ENCODE results near the gene CCDC116. TPM values are rescaled to one million over a fixed set of nuclear protein-coding genes. Genes with fewer than 3 reads are reported as not detected.
"Not testable (repeated sequence)": the region's sequence is repeated elsewhere in the genome, so short reads cannot be mapped to it uniquely, and the experiment has no call there.

CCDC116 gene
- total RNA-seq, 1 donor from 2014 or later: 1.3 TPM

GRCh38 chr22:21677606-21678443, 45.3 kb downstream of the CCDC116 start:
- no peaks in the 10 kb centered on the region for H3K27me3 Mint-ChIP-seq (ENCODE audit: low read depth)
- DNase-seq (ENCODE audit: low spot score in 2 of 2, unreplicated experiment in 2 of 2): no peak
- peaks cover 42% of the 10 kb centered on the region for H3K36me3 Mint-ChIP-seq
- no peak for TF ChIP-seq CTCF (IDR thresholded peaks at IDR 0.05; ENCODE audit: unreplicated experiment)
- H3K27ac Mint-ChIP-seq: no peak overlapping the region
- H3K9me3 Mint-ChIP-seq: no peaks in the 10 kb centered on the region
- H3K4me3 Mint-ChIP-seq: no peak overlapping the region
- H3K4me1 Mint-ChIP-seq: no peaks in the 10 kb centered on the region

- peaks cover 39% of the 10 kb centered on the region for H3K36me3 Mint-ChIP-seq
- DNase-seq (ENCODE audit: low spot score in 2 of 2, unreplicated experiment in 2 of 2); H3K4me3 Mint-ChIP-seq: not testable (repeated sequence)
Observed at GRCh38 chr22:21678842-21679241, 46.3 kb downstream of the CCDC116 start.

GRCh38 chr22:21679383-21679782, 46.8 kb downstream of the CCDC116 start:
- TF ChIP-seq CTCF (IDR thresholded peaks at IDR 0.05; ENCODE audit: unreplicated experiment): no peak
- DNase-seq (ENCODE audit: low spot score in 2 of 2, unreplicated experiment in 2 of 2): no peak
- Mint-ChIP-seq H3K27me3 (ENCODE audit: low read depth) (no peaks in the 10 kb centered on the region), H3K27ac (no peak overlapping the region), H3K36me3 (peaks cover 37% of the 10 kb centered on the region), H3K4me3 (no peak overlapping the region), H3K4me1 (no peaks in the 10 kb centered on the region), H3K9me3 (no peaks in the 10 kb centered on the region)

More at GRCh38 chr22:21678842-21679241, 46.3 kb downstream of the CCDC116 start:
- not testable (repeated sequence) for H3K9me3 Mint-ChIP-seq; H3K27ac Mint-ChIP-seq; H3K27me3 Mint-ChIP-seq (ENCODE audit: low read depth); H3K4me1 Mint-ChIP-seq

- Mint-ChIP-seq H3K4me1 (no peaks in the 10 kb centered on the region), H3K27ac (no peak overlapping the region), H3K4me3 (no peak overlapping the region), H3K36me3 (peaks cover 30% of the 10 kb centered on the region), H3K27me3 (ENCODE audit: low read depth) (no peaks in the 10 kb centered on the region), H3K9me3 (no peaks in the 10 kb centered on the region)
- no peak for TF ChIP-seq CTCF (IDR thresholded peaks at IDR 0.05; ENCODE audit: unreplicated experiment)
- no peak for DNase-seq (ENCODE audit: low spot score in 2 of 2, unreplicated experiment in 2 of 2)
Observed at GRCh38 chr22:21680830-21681565, 48.4 kb downstream of the CCDC116 start.

- Mint-ChIP-seq H3K4me1 (no peaks in the 10 kb centered on the region), H3K27ac (no peak overlapping the region)
- DNase-seq (ENCODE audit: low spot score in 2 of 2, unreplicated experiment in 2 of 2): no peak
Observed at GRCh38 chr22:21681566-21682370, 49.2 kb downstream of the CCDC116 start.

More at GRCh38 chr22:21681566-21682370, 49.2 kb downstream of the CCDC116 start:
- Mint-ChIP-seq H3K4me3 (no peak overlapping the region), H3K27me3 (ENCODE audit: low read depth) (no peaks in the 10 kb centered on the region), H3K9me3 (no peaks in the 10 kb centered on the region), H3K36me3 (peaks cover 24% of the 10 kb centered on the region)
- TF ChIP-seq CTCF (IDR thresholded peaks at IDR 0.05; ENCODE audit: unreplicated experiment): no peak

Data from mesothelial cell of epicardium (in vitro differentiated cells).